BLaER1 (cell line): Measurements from ENCODE around the gene MINAR1.

ENCODE experiments used
- H3K27ac ChIP-seq: shearing (Covaris generic); formaldehyde crosslinking; 2 replicates; pipeline ENCODE4 v1.8.1; 2022
- H3K27me3 ChIP-seq: shearing (Covaris generic); formaldehyde crosslinking; 2 replicates; pipeline ENCODE4 v1.8.1; 2022
- H3K36me3 ChIP-seq: shearing (Covaris generic); formaldehyde crosslinking; 2 replicates; pipeline ENCODE4 v1.8.1; 2022
- H3K4me1 ChIP-seq: shearing (Covaris generic); formaldehyde crosslinking; 2 replicates; pipeline ENCODE4 v1.8.1; 2022
- H3K4me2 ChIP-seq: shearing (Covaris generic); formaldehyde crosslinking; 2 replicates; pipeline ENCODE4 v1.8.1; 2022
- H3K4me3 ChIP-seq: shearing (Covaris generic); formaldehyde crosslinking; 2 replicates; pipeline ENCODE4 v1.8.1; 2022
- H3K9ac ChIP-seq: shearing (Covaris generic); formaldehyde crosslinking; 2 replicates; pipeline ENCODE4 v1.8.1; 2022
- H3K9me3 ChIP-seq: shearing (Covaris generic); formaldehyde crosslinking; 2 replicates; pipeline ENCODE4 v1.8.1; 2022
- H4K20me1 ChIP-seq: shearing (Covaris generic); formaldehyde crosslinking; 2 replicates; pipeline ENCODE4 v1.8.1; 2022
- Cebpa-rat ChIP-seq: shearing (Covaris generic); IDR thresholded peaks from 2 replicates; pipeline ENCODE4 v1.8.1; 2022

Gene MINAR1

DNA sequence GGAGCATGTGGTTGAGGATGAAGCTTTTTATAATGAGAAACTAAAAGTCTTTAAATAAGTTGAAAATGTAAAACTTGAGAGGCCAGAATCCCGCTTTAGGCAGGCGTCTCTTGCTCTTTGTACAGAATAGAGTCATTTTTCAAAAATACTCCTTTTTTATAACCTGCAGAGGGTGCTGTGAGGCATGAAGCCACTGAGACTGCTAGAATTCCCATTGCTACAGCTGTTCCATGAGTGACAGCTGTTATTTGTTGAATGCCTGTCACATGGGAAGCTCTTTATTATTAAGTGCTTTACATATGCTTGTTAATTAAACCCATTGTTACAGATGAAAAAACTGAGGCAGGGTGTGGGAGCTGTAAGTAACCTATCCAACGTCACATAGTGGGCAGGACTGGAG lies 18.5 kb downstream of the MINAR1 start:
- Histone ChIP-seq H3K4me1 (no peaks in the 10 kb centered on the region), H3K36me3 (no peaks in the 10 kb centered on the region), H4K20me1 (no peaks in the 10 kb centered on the region), H3K27ac (no peak overlapping the region), H3K27me3 (no peaks in the 10 kb centered on the region), H3K9ac (no peak overlapping the region), H3K4me3 (no peak overlapping the region), H3K4me2 (no peak overlapping the region), H3K9me3 (peaks cover 1% of the 10 kb centered on the region; the same call in 1 of the 2 replicates)
- no peak for TF ChIP-seq Cebpa-rat

DNA sequence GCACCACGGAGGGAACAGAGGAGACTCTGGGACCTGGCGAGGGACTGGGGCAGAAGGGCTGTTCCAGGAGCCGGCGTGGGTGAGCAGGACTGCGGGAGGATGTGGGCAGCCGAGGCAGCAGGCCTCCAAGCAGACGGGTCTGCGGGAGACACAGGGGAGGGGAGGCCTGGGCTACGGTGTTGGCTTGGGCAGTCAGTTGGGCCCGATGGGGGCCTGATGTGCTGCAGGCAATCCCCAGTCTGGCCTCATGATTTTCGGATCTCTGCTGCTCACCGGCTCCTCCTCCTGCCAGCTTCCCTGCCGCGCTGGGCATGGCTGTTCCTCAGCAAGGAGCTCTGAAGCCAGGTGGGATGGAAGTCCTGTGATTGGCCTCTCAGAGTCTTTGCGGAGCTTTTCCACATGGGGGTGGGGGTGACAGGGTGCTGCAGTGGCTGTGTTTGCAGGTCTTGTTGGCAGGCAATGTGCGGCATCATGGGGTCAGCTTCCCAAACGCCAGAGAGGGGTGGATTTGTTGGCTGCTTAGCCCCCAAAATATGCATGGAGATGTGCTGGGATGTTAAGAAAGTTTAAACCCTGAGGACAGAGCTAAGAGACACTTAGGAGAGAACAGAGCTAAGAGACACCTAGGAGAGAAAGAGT lies 19.3 kb downstream of the MINAR1 start:
- Histone ChIP-seq H3K9me3 (no peaks in the 10 kb centered on the region; the same call in 1 of the 2 replicates), H3K27ac (no peak overlapping the region), H3K4me2 (no peak overlapping the region), H3K9ac (no peak overlapping the region), H3K27me3 (no peaks in the 10 kb centered on the region), H4K20me1 (no peaks in the 10 kb centered on the region), H3K4me3 (no peak overlapping the region), H3K4me1 (no peaks in the 10 kb centered on the region), H3K36me3 (no peaks in the 10 kb centered on the region)
- no peak for TF ChIP-seq Cebpa-rat

DNA sequence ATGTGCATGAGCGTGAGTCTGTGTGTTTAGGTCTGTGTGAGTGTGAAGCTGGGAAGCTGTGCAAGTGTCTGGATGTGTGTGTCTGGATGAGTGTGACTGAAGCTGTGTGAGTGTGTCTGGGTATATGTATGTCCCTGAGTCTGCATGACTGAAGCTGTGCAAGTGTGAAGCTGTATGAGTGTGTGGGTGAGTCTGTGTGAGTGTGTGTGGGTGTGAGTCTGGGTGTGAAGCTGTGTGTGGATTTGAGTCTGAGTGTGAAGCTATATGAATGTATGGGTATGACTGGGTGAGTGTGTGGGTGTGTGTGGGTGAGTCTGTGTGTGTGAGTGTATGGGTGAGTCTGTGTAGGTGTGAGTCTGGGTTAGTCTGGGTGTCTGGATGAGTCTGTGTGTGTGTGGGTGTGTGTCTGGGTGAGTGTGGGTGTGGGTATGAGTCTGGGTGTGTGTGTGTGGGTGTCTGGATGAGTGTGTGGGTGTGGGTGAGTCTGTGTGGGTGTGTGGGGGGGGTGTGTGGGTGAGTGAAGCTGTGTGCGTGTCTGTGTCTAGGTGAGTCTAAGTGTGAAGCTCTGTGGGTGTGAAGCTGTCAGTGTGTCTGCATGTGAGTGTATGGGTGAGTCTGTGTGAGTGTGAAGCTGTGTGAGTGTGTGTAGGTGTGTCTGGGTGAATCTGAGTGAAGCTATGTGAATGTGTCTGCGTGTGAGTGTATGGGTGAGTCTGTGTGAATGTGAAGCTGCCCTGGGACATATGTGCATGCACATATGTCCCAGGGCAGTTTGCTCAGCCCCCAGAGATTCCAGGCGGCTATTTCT lies 20.3 kb downstream of the MINAR1 start:
- no peak overlapping the region for H3K9ac ChIP-seq
- no peak overlapping the region for H3K4me2 ChIP-seq
- no peaks in the 10 kb centered on the region for H3K4me1 ChIP-seq
- H4K20me1 ChIP-seq, result no peaks in the 10 kb centered on the region
- H3K36me3 ChIP-seq, result no peaks in the 10 kb centered on the region
- no peaks in the 10 kb centered on the region for H3K27me3 ChIP-seq
- no peak overlapping the region for H3K4me3 ChIP-seq
- no peak overlapping the region for H3K27ac ChIP-seq
- no peak for TF ChIP-seq Cebpa-rat
- no peaks in the 10 kb centered on the region for H3K9me3 ChIP-seq

- H3K36me3 ChIP-seq, result no peaks in the 10 kb centered on the region
- no peak overlapping the region for H3K27ac ChIP-seq
- H3K4me3 ChIP-seq, result no peak overlapping the region
- H3K9me3 ChIP-seq, result no peaks in the 10 kb centered on the region
- no peak for TF ChIP-seq Cebpa-rat
- H3K4me1 ChIP-seq, result no peaks in the 10 kb centered on the region
- no peak overlapping the region for H3K4me2 ChIP-seq
- H3K9ac ChIP-seq, result no peak overlapping the region
- H4K20me1 ChIP-seq, result no peaks in the 10 kb centered on the region
- H3K27me3 ChIP-seq, result no peaks in the 10 kb centered on the region
Measured at GRCh38 chr15:79453446-79453845, 21.3 kb downstream of the MINAR1 start.

- no peaks in the 10 kb centered on the region for H4K20me1 ChIP-seq
- no peaks in the 10 kb centered on the region for H3K9me3 ChIP-seq
- H3K4me2 ChIP-seq, result no peak overlapping the region
- no peaks in the 10 kb centered on the region for H3K4me1 ChIP-seq
- no peak overlapping the region for H3K9ac ChIP-seq
- no peaks in the 10 kb centered on the region for H3K27me3 ChIP-seq
- no peak for TF ChIP-seq Cebpa-rat
- no peaks in the 10 kb centered on the region for H3K36me3 ChIP-seq
- no peak overlapping the region for H3K4me3 ChIP-seq
- H3K27ac ChIP-seq, result no peak overlapping the region
Measured at GRCh38 chr15:79454063-79454462, 21.9 kb downstream of the MINAR1 start.

- Histone ChIP-seq H3K4me2 (no peak overlapping the region), H3K9ac (no peak overlapping the region), H3K4me3 (no peak overlapping the region), H3K4me1 (no peaks in the 10 kb centered on the region), H4K20me1 (no peaks in the 10 kb centered on the region), H3K27me3 (no peaks in the 10 kb centered on the region), H3K9me3 (no peaks in the 10 kb centered on the region), H3K36me3 (no peaks in the 10 kb centered on the region), H3K27ac (no peak overlapping the region)
- no peak for TF ChIP-seq Cebpa-rat
Measured at GRCh38 chr15:79455361-79455760, 23.2 kb downstream of the MINAR1 start.

- Histone ChIP-seq H3K4me3 (no peak overlapping the region), H3K9ac (no peak overlapping the region), H3K36me3 (no peaks in the 10 kb centered on the region), H3K9me3 (no peaks in the 10 kb centered on the region), H3K27me3 (no peaks in the 10 kb centered on the region), H4K20me1 (no peaks in the 10 kb centered on the region), H3K4me1 (no peaks in the 10 kb centered on the region), H3K27ac (no peak overlapping the region), H3K4me2 (no peak overlapping the region)
- TF ChIP-seq Cebpa-rat, result no peak
Measured at GRCh38 chr15:79455943-79456342, 23.8 kb downstream of the MINAR1 start.

DNA sequence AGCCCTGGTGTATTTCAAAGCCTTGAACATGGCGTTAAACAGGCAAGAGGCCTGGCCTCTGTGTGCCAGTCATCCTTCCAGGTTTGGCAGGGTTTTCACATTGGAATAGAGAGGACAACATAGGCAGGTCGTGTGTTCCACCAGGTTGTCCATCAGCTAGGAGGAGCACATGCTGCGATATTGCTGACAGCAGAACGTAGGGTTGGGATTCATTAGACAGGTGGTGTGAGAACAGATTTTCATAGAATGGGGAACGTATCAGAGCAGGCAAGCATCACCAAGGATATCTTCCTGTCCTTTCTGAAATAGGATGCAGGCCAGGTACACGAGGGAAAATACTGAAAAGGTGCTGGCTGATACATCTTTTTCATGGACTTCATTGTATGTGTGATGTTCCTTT lies 26.4 kb downstream of the MINAR1 start:
- Histone ChIP-seq H3K27ac (no peak overlapping the region), H3K4me1 (no peaks in the 10 kb centered on the region), H3K9me3 (no peaks in the 10 kb centered on the region), H3K9ac (no peak overlapping the region), H3K4me3 (no peak overlapping the region), H3K36me3 (no peaks in the 10 kb centered on the region), H4K20me1 (no peaks in the 10 kb centered on the region), H3K4me2 (no peak overlapping the region), H3K27me3 (no peaks in the 10 kb centered on the region)
- TF ChIP-seq Cebpa-rat, result no peak

DNA sequence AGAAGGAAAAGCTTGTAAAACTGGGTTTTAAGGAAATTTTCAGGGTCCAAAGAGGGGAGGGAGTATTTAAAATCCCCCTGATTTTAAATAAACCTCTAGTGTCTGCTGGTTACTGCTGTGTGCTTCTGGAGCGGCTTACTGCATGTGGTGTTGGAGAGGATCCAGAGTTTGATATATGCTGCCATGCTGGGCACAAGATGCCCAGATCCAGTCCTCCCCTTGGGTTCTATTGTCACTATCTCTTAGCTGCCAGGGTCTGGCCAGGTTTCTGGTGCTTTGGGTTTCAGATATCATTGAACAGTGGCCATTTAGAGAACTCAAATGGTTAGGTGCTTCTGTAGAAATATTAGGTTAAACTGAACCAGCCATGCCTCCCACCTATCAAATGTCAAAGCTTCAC lies 27.5 kb downstream of the MINAR1 start:
- no peak overlapping the region for H3K4me3 ChIP-seq
- no peak overlapping the region for H3K27ac ChIP-seq
- no peak for TF ChIP-seq Cebpa-rat

GRCh38 chr15:79463043-79463780 lies 31.1 kb downstream of the MINAR1 start:
- no peaks in the 10 kb centered on the region for H3K27me3 ChIP-seq
- H3K36me3 ChIP-seq, result no peaks in the 10 kb centered on the region
- no peak for TF ChIP-seq Cebpa-rat
- no peak overlapping the region for H3K4me3 ChIP-seq
- H4K20me1 ChIP-seq, result no peaks in the 10 kb centered on the region
- no peak overlapping the region for H3K4me2 ChIP-seq
- H3K9ac ChIP-seq, result no peak overlapping the region
- no peaks in the 10 kb centered on the region for H3K9me3 ChIP-seq
- H3K27ac ChIP-seq, result no peak overlapping the region
- H3K4me1 ChIP-seq, result peaks cover 6% of the 10 kb centered on the region

More for the DNA sequence above, 27.5 kb downstream of the MINAR1 start:
- Histone ChIP-seq H3K9ac (no peak overlapping the region), H3K36me3 (no peaks in the 10 kb centered on the region), H3K9me3 (no peaks in the 10 kb centered on the region), H3K4me1 (no peaks in the 10 kb centered on the region), H3K27me3 (no peaks in the 10 kb centered on the region), H3K4me2 (no peak overlapping the region), H4K20me1 (no peaks in the 10 kb centered on the region)
